Neural cell (in vitro differentiated cells): ENCODE measurements around the gene RAB6C.

ENCODE experiments used
- EP300 ChIP-seq: fragments of 450-650 bp; conservative IDR thresholded peaks from 2 replicates; pipeline ENCODE4 v1.6.1; 2014; ENCODE audit warnings: antibody characterized with exemption, mild to moderate bottlenecking, moderate library complexity; ENCODE audit not compliant: poor library complexity, severe bottlenecking
- EZH2 ChIP-seq: fragments of 200-600, 300-800 bp; shearing (Covaris generic), sonication (generic); IDR thresholded peaks from 2 replicates; pipeline ENCODE4 v1.6.1; 2014; ENCODE audit warnings: antibody characterized with exemption, low read length, borderline replicate concordance, mild to moderate bottlenecking; ENCODE audit not compliant: insufficient read depth, poor library complexity, severe bottlenecking
- POLR2AphosphoS5 ChIP-seq: IDR thresholded peaks from 2 replicates; pipeline ENCODE4 v1.6.1; 2012
- RAD21 ChIP-seq: fragments of 450-650 bp; conservative IDR thresholded peaks from 2 replicates; pipeline ENCODE4 v1.6.1; 2014; ENCODE audit warnings: antibody characterized with exemption, mild to moderate bottlenecking, moderate library complexity
- REST ChIP-seq: IDR thresholded peaks from 2 replicates; pipeline ENCODE4 v1.6.1; 2012; ENCODE audit warnings: borderline replicate concordance
- SMC3 ChIP-seq: fragments of 450-650 bp; conservative IDR thresholded peaks from 2 replicates; pipeline ENCODE4 v1.6.1; 2014; ENCODE audit warnings: antibody characterized with exemption, mild to moderate bottlenecking, moderate library complexity; ENCODE audit not compliant: poor library complexity
- TAF1 ChIP-seq: IDR thresholded peaks from 2 replicates; pipeline ENCODE4 v1.6.1; 2012; ENCODE audit warnings: low read depth
- TF ChIP-seq, protein P1 (sequence below): fragments of 450-650 bp; IDR thresholded peaks from 2 replicates; pipeline ENCODE4 v1.5.1; 2014; ENCODE audit warnings: antibody characterized with exemption, mild to moderate bottlenecking, moderate library complexity; ENCODE audit not compliant: poor library complexity, severe bottlenecking

- TF ChIP-seq, protein P1, sequence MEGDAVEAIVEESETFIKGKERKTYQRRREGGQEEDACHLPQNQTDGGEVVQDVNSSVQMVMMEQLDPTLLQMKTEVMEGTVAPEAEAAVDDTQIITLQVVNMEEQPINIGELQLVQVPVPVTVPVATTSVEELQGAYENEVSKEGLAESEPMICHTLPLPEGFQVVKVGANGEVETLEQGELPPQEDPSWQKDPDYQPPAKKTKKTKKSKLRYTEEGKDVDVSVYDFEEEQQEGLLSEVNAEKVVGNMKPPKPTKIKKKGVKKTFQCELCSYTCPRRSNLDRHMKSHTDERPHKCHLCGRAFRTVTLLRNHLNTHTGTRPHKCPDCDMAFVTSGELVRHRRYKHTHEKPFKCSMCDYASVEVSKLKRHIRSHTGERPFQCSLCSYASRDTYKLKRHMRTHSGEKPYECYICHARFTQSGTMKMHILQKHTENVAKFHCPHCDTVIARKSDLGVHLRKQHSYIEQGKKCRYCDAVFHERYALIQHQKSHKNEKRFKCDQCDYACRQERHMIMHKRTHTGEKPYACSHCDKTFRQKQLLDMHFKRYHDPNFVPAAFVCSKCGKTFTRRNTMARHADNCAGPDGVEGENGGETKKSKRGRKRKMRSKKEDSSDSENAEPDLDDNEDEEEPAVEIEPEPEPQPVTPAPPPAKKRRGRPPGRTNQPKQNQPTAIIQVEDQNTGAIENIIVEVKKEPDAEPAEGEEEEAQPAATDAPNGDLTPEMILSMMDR: no peak
- TF ChIP-seq POLR2AphosphoS5 (no peak), RAD21 (no peak), EP300 (no peak), REST (no peak), EZH2 (no peak), SMC3 (no peak), TAF1 (no peak)
Observed at GRCh38 chr2:129935118-129935517, 44.3 kb upstream of the RAB6C start.
